H9 (cell line): ENCODE data around the gene KCNK1. TPM values are rescaled to one million over a fixed set of nuclear protein-coding genes. Genes with fewer than 3 reads are reported as not detected.

Experiments used
- DNase-seq: peaks from one replicate; pipeline ENCODE4 v3.0.0-alpha.2; 2017
- H2AFZ ChIP-seq: one replicate; pipeline ENCODE4 v1.6.1; 2013; ENCODE audit warnings: mild to moderate bottlenecking, low read length, control low read depth, moderate library complexity
- H2AK5ac ChIP-seq: 2 replicates; pipeline ENCODE4 v1.6.1; 2013; ENCODE audit warnings: low read length, control low read depth, mixed read lengths; ENCODE audit not compliant: insufficient read length
- H2BK120ac ChIP-seq: one replicate; pipeline ENCODE4 v1.6.1; 2013; ENCODE audit warnings: low read depth, mild to moderate bottlenecking, low read length, control low read depth, inconsistent platforms; ENCODE audit not compliant: poor library complexity, severe bottlenecking
- H2BK12ac ChIP-seq: 2 replicates; pipeline ENCODE4 v1.6.1; 2013; ENCODE audit warnings: low read length, control low read depth, mixed read lengths, low read depth; ENCODE audit not compliant: insufficient read length
- H2BK15ac ChIP-seq: 2 replicates; pipeline ENCODE4 v1.6.1; 2013; ENCODE audit warnings: low read depth, low read length, control low read depth
- H2BK20ac ChIP-seq: one replicate; pipeline ENCODE4 v1.6.1; 2013; ENCODE audit warnings: low read depth, mild to moderate bottlenecking, low read length, control low read depth, inconsistent platforms; ENCODE audit not compliant: poor library complexity, severe bottlenecking
- H2BK5ac ChIP-seq: 2 replicates; pipeline ENCODE4 v1.6.1; 2013; ENCODE audit warnings: low read length, control low read depth, mixed read lengths; ENCODE audit not compliant: insufficient read length
- H3K14ac ChIP-seq: 2 replicates; pipeline ENCODE4 v1.6.1; 2013; ENCODE audit warnings: low read length, control low read depth; ENCODE audit not compliant: insufficient read depth
- H3K18ac ChIP-seq: 2 replicates; pipeline ENCODE4 v1.6.1; 2013; ENCODE audit warnings: low read depth, mild to moderate bottlenecking, mixed read lengths, low read length, control low read depth; ENCODE audit not compliant: insufficient read length
- H3K23ac ChIP-seq: 2 replicates; pipeline ENCODE4 v1.6.1; 2013; ENCODE audit warnings: low read length, control low read depth, mixed read lengths, low read depth; ENCODE audit not compliant: insufficient read length
- H3K23me2 ChIP-seq: 2 replicates; pipeline ENCODE4 v1.6.1; 2013; ENCODE audit warnings: low read depth, mild to moderate bottlenecking, mixed read lengths, low read length, control low read depth; ENCODE audit not compliant: insufficient read length, poor library complexity, severe bottlenecking
- H3K27ac ChIP-seq: 2 replicates; pipeline ENCODE4 v1.5.1; 2013; ENCODE audit warnings: low read length, control low read depth, mixed read lengths, low read depth; ENCODE audit not compliant: insufficient read length
- H3K27me3 ChIP-seq: 2 replicates; pipeline ENCODE4 v1.6.1; 2013; ENCODE audit warnings: low read length, control low read depth, inconsistent platforms; ENCODE audit not compliant: insufficient read depth
- H3K4ac ChIP-seq: 2 replicates; pipeline ENCODE4 v1.6.1; 2013; ENCODE audit warnings: low read depth, mild to moderate bottlenecking, control low read depth, inconsistent platforms, low read length, moderate library complexity
- H3K4me1 ChIP-seq: 2 replicates; pipeline ENCODE4 v1.6.1; 2013; ENCODE audit warnings: low read length, control low read depth, inconsistent platforms; ENCODE audit not compliant: insufficient read depth
- H3K4me2 ChIP-seq: 2 replicates; pipeline ENCODE4 v1.6.1; 2013; ENCODE audit warnings: low read length, control low read depth, mixed read lengths; ENCODE audit not compliant: insufficient read length, insufficient read depth
- H3K56ac ChIP-seq: 2 replicates; pipeline ENCODE4 v1.6.1; 2013; ENCODE audit warnings: low read depth, mild to moderate bottlenecking, mixed read lengths, low read length, control low read depth; ENCODE audit not compliant: insufficient read length
- H3K79me1 ChIP-seq: 2 replicates; pipeline ENCODE4 v1.6.1; 2013; ENCODE audit warnings: low read depth, mild to moderate bottlenecking, moderate library complexity, low read length, control low read depth, inconsistent platforms; ENCODE audit not compliant: insufficient read depth, poor library complexity, severe bottlenecking
- H3K79me2 ChIP-seq: 2 replicates; pipeline ENCODE4 v1.6.1; 2013; ENCODE audit warnings: low read length, control low read depth, inconsistent platforms; ENCODE audit not compliant: insufficient read depth
- H3K9ac ChIP-seq: 2 replicates; pipeline ENCODE4 v1.6.1; 2013; ENCODE audit warnings: low read length, control low read depth, mixed read lengths; ENCODE audit not compliant: insufficient read length; ENCODE audit errors: extremely low read depth
- H3K9me3 ChIP-seq: one replicate; pipeline ENCODE4 v1.6.1; 2013; ENCODE audit warnings: low read depth, low read length, inconsistent platforms; ENCODE audit not compliant: control insufficient read depth
- H3T11ph ChIP-seq: one replicate; pipeline ENCODE4 v1.6.1; 2013; ENCODE audit warnings: mild to moderate bottlenecking, low read length, control low read depth, inconsistent platforms
- H4K20me1 ChIP-seq: one replicate; pipeline ENCODE4 v1.6.1; 2013; ENCODE audit not compliant: control insufficient read depth, insufficient read length, insufficient read depth
- H4K5ac ChIP-seq: 2 replicates; pipeline ENCODE4 v1.6.1; 2013; ENCODE audit warnings: low read depth, mild to moderate bottlenecking, mixed read lengths, low read length, control low read depth; ENCODE audit not compliant: insufficient read length
- H4K8ac ChIP-seq: replicated peaks from 2 replicates; pipeline ENCODE4 v1.6.1; 2013; ENCODE audit warnings: low read length, control low read depth, mixed read lengths, low read depth; ENCODE audit not compliant: insufficient read length
- H4K91ac ChIP-seq: 2 replicates; pipeline ENCODE4 v1.6.1; 2013; ENCODE audit warnings: low read depth, mild to moderate bottlenecking, moderate library complexity, mixed read lengths, low read length, control low read depth; ENCODE audit not compliant: insufficient read length
- H3K27ac Mint-ChIP-seq, 3 experiments: 2 replicates in 2 of 3; 3 replicates in 1 of 3; pipeline ENCODE4 v1.8.0; 2020 to 2021; ENCODE audit warnings: mixed read lengths in 3 of 3, mild to moderate bottlenecking in 1 of 3, moderate library complexity in 1 of 3
- H3K27me3 Mint-ChIP-seq: 2 replicates; pipeline ENCODE4 v1.8.0; 2021; ENCODE audit warnings: low read depth, mild to moderate bottlenecking, moderate library complexity, mixed read lengths
- H3K36me3 Mint-ChIP-seq, 3 experiments: 2 replicates in 2 of 3; 3 replicates in 1 of 3; pipeline ENCODE4 v1.8.0; 2020 to 2021; ENCODE audit warnings: low read depth in 3 of 3, mixed read lengths in 3 of 3; ENCODE audit not compliant: insufficient read depth in 1 of 3
- H3K4me1 Mint-ChIP-seq, 2 experiments: 2 replicates each; pipeline ENCODE4 v1.8.0; 2020; ENCODE audit warnings: mixed read lengths in 2 of 2
- H3K4me3 Mint-ChIP-seq, 2 experiments: 2 replicates in 1 of 2; 3 replicates in 1 of 2; pipeline ENCODE4 v1.8.0; 2020 to 2021; ENCODE audit warnings: mild to moderate bottlenecking in 2 of 2, mixed read lengths in 2 of 2, moderate library complexity in 1 of 2
- H3K9me3 Mint-ChIP-seq, 2 experiments: 2 replicates in 1 of 2; 3 replicates in 1 of 2; pipeline ENCODE4 v1.8.0; 2020; ENCODE audit warnings: mild to moderate bottlenecking in 2 of 2, mixed read lengths in 2 of 2, moderate library complexity in 1 of 2
- WGBS: extraction: QIAGEN DNeasy Blood & Tissue Kit; methylation state at CpG from one replicate; pipeline ENCODE4 v1.1.7; 2013; ENCODE audit warnings: missing lambda C conversion rate, low lambda C conversion rate, mixed read lengths; ENCODE audit not compliant: insufficient read length; ENCODE audit errors: extremely low coverage; 5-methylcytosine and 5-hydroxymethylcytosine counted together
- total RNA-seq: library from RNA; stranded (reverse); gene quantifications from 2 replicates; pipeline ENCODE4 v1.2.1, GENCODE V29; 2021
- TF ChIP-seq, protein P1 (sequence below): fragments of 200-600 bp; sonication (generic); conservative IDR thresholded peaks from 3 replicates; pipeline ENCODE4 v1.8.0; 2021; ENCODE audit warnings: antibody characterized with exemption, mild to moderate bottlenecking

The KCNK1 gene
- total RNA-seq, 1 experiment from 2014 or later = 9.9 TPM

DNA sequence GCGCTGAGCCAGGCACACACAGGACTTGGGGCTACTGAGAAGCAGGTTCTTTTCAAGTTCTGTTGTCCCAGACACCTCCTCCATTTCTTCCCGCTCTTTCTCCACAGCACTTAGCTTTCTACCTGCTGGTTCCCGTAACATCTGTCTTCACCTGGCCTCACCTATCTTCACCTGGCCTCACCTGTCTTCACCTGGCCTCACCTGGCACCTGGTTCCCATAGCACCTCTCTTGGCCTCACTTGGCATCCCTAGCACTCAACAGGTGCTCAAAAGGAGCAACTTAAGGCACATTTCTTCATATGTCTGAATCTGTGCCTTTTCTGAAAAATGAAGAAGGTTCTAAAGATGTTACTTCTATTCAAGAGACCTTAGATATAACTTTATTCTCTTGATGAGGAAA is 10.4 kb downstream of the KCNK1 start:
- no peaks in the 10 kb centered on the region for H3K23me2 ChIP-seq
- no peak overlapping the region for H2AK5ac ChIP-seq
- H3K4ac ChIP-seq = no peak overlapping the region
- H2BK120ac ChIP-seq = no peak overlapping the region
- H3K9me3 ChIP-seq = no peaks in the 10 kb centered on the region
- Mint-ChIP-seq H3K36me3 (peaks cover 2 to 9% (median 6%) of the 10 kb centered on the region in 3 experiments; a peak in 6 of 7 replicates), H3K9me3 (no peaks in the 10 kb centered on the region), H3K4me1 (peaks cover 9 to 11% of the 10 kb centered on the region in 2 experiments), H3K27me3 (no peaks in the 10 kb centered on the region), H3K4me3 (no peak overlapping the region), H3K27ac (no peak overlapping the region)
- H3K79me2 ChIP-seq = no peaks in the 10 kb centered on the region; the same call in 1 of the 2 replicates
- H3K79me1 ChIP-seq = no peaks in the 10 kb centered on the region
- no peak overlapping the region for H3K9ac ChIP-seq
- no peak overlapping the region for H2BK5ac ChIP-seq
- no peak for DNase-seq
- H4K5ac ChIP-seq = no peak overlapping the region
- H2BK15ac ChIP-seq = no peak overlapping the region
- no peak overlapping the region for H3T11ph ChIP-seq
- H4K20me1 ChIP-seq = peaks cover 2% of the 10 kb centered on the region
- WGBS = no CpG with 5 or more reads among the region's 3 CpGs
- no peak overlapping the region for H4K8ac ChIP-seq
- H3K27me3 ChIP-seq = no peaks in the 10 kb centered on the region
- no peak overlapping the region for H4K91ac ChIP-seq
- no peak overlapping the region for H2BK12ac ChIP-seq
- TF ChIP-seq, protein P1, sequence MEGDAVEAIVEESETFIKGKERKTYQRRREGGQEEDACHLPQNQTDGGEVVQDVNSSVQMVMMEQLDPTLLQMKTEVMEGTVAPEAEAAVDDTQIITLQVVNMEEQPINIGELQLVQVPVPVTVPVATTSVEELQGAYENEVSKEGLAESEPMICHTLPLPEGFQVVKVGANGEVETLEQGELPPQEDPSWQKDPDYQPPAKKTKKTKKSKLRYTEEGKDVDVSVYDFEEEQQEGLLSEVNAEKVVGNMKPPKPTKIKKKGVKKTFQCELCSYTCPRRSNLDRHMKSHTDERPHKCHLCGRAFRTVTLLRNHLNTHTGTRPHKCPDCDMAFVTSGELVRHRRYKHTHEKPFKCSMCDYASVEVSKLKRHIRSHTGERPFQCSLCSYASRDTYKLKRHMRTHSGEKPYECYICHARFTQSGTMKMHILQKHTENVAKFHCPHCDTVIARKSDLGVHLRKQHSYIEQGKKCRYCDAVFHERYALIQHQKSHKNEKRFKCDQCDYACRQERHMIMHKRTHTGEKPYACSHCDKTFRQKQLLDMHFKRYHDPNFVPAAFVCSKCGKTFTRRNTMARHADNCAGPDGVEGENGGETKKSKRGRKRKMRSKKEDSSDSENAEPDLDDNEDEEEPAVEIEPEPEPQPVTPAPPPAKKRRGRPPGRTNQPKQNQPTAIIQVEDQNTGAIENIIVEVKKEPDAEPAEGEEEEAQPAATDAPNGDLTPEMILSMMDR = no peak
- H3K23ac ChIP-seq = no peak overlapping the region
- no peak overlapping the region for H2AFZ ChIP-seq
- H2BK20ac ChIP-seq = no peak overlapping the region
- no peak overlapping the region for H3K27ac ChIP-seq
- no peak overlapping the region for H3K4me2 ChIP-seq
- H3K18ac ChIP-seq = no peak overlapping the region
- H3K4me1 ChIP-seq = no peaks in the 10 kb centered on the region
- no peak overlapping the region for H3K14ac ChIP-seq
- H3K56ac ChIP-seq = no peak overlapping the region
